Ecto neural progenitor cell (in vitro differentiated cells): Measurements from ENCODE around the gene PTRH2.
"Not testable (repeated sequence)": the region's sequence is repeated elsewhere in the genome, so short reads cannot be mapped to it uniquely, and the experiment has no call there.

ENCODE experiments used
- DNase-seq: peaks from one replicate; pipeline ENCODE4 v3.0.0-alpha.2; 2018; ENCODE audit warnings: low spot score

PTRH2 gene

DNA sequence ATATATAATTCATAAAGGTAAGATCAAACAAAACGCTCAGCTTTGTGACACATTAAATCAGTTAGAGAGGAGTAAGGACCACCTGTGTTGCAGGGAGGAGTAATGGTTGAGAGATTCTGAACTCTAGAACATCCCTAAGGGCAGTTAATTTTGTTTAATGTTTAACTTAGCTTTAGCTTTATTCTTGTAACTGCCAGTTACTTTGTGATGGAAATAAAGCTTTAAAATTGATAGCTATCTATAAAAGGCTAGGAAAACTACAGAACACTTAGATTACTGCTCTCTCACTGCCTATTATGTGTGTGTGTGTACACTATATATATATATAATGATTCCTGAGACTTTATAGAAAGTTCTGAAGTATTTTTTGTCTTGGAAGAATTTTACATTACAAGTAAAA lies 37.8 kb downstream of the PTRH2 start:
- DNase-seq, result no peak

- DNase-seq, result no peak
Measured at GRCh38 chr17:59668816-59669215, 38.4 kb downstream of the PTRH2 start.

DNA sequence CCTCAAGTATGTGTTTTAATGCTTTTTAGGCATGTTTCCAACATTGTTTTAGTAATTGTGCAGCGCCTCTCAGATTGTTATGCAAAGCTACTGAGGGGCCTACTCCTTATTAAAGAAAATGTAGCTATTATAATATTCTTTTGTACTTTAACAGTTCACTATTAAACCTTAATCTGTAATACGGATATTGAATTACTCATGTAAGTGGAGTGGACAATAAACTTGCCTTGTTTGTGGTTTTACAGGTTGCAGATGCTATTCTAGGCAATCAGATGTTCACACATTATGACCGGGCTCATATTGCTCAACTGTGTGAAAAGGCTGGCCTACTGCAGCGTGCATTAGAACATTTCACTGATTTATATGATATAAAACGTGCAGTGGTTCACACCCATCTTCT lies 41.0 kb downstream of the PTRH2 start:
- DNase-seq, result no peak

DNA sequence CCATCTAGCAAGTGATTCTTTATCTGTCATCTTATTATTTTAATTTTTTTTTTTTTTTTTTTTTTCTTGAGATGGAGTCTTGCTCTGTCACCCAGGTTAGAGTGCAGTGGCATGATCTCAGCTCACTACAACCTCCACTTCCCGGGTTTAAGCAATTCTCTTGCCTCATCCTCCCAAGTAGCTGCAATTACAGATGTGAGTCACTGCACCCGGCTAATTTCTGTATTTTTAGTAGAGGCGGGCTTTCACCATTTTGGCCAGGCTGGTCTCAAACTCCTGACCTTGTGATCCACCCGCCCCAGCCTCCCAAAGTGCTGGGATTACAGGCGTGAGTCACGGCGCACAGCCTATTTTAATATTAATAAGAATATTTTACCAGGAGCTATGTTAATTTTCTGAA lies 50.6 kb downstream of the PTRH2 start:
- DNase-seq, result not testable (repeated sequence)

DNA sequence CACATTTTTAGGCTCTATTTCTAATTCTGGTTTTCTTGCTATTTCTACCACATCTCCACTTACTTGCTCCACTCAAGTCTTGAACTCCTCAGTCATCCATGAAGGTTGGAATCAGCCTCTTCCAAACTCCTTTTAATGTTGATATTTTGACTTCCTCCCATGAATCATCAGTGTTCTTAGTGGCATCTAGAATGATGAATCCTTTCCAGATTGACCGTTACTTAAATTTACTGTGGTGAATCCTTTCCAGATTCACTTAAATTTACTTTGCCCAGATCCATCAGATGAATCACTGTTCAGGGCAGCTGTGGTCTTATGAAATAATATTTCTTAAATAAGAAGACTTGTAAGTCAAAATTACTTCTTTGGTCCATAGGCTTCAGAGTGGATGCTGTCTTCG lies 55.1 kb downstream of the PTRH2 start:
- DNase-seq, result no peak

GRCh38 chr17:59651346-59651745 lies 55.9 kb downstream of the PTRH2 start:
- no peak for DNase-seq

GRCh38 chr17:59650642-59651041 lies 56.6 kb downstream of the PTRH2 start:
- DNase-seq, result no peak

- DNase-seq, result no peak
Measured at GRCh38 chr17:59649886-59650285, 57.3 kb downstream of the PTRH2 start.
